OCI-LY3 (cell line): Measurements from ENCODE around the gene PRPF40B.

Experiments
- EZH2phosphoT487 ChIP-seq: fragments of 200-600 bp; shearing (Covaris generic); IDR thresholded peaks from 2 replicates; pipeline ENCODE4 v1.6.1; 2018; ENCODE audit warnings: antibody characterized with exemption, mixed run types, low read depth
- TF ChIP-seq, protein P1 (sequence below): fragments of 200-600, 300-600 bp; sonication (generic); IDR thresholded peaks from 2 replicates; pipeline ENCODE4 v1.5.1; 2014; ENCODE audit warnings: antibody characterized with exemption, low read length, low read depth

DNA sequence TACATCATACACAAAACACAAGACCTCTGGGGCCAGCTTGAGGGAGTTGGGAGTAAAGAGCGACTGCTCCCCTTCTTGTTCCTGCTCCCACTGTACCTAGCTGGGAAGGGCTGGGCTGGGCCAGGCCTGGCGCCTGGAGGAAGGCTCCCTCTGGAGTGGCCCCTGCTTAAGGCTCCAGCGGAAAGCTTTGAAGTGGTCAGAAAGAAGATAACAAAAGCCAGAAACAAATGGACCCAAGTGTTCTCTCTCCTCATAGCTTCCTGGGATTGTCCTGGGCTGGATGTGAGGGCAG, 25.3 kb downstream of the PRPF40B start:
- TF ChIP-seq, protein P1, sequence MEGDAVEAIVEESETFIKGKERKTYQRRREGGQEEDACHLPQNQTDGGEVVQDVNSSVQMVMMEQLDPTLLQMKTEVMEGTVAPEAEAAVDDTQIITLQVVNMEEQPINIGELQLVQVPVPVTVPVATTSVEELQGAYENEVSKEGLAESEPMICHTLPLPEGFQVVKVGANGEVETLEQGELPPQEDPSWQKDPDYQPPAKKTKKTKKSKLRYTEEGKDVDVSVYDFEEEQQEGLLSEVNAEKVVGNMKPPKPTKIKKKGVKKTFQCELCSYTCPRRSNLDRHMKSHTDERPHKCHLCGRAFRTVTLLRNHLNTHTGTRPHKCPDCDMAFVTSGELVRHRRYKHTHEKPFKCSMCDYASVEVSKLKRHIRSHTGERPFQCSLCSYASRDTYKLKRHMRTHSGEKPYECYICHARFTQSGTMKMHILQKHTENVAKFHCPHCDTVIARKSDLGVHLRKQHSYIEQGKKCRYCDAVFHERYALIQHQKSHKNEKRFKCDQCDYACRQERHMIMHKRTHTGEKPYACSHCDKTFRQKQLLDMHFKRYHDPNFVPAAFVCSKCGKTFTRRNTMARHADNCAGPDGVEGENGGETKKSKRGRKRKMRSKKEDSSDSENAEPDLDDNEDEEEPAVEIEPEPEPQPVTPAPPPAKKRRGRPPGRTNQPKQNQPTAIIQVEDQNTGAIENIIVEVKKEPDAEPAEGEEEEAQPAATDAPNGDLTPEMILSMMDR: no peak
- TF ChIP-seq EZH2phosphoT487: no peak
